Endothelial cell of hepatic sinusoid (primary cell): ENCODE results near the gene PREX1.

ENCODE experiments used
- in situ Hi-C: cut with HindIII; loops from 2 replicates; pipeline ENCODE4 v1.10.0; 2017; ENCODE audit warnings: low sequenced_read_pairs

Gene PREX1

DNA sequence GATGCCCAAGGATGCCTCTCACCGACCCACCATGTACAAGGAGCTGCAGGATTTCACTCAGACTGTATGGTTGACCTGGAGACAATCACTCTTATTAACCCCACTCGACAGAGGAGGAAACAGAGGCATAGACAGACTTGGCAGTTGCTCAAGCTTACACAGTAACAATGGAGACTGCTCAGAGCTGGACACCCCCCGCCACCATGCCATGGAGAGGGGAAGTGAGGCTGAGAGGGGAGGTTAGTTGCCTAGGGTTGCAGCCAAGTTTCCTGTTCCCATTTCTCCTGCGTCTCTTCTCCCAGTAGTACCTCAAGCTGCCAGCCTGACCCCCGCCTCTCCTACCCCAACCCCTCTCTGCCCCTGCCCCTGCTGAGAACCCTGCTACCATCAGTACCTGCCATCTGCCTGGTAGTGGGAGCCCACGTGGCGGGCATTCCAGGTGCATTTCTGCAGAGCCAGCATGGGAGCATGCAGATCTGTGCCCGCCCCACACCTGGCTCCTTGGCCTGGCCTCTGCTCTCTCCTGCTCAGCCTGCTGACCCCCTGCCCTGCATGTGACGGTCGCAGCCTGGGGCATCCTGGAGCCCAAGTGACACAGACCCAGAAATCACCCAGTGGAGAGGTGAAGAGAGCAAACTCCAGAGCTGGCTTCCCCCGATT lies 157.7 kb downstream of the PREX1 start:
- in situ Hi-C loops = loop anchor here (5.0 kb wide), 1 partner anchor 237 kb away; no protein-coding TSS in a partner anchor

DNA sequence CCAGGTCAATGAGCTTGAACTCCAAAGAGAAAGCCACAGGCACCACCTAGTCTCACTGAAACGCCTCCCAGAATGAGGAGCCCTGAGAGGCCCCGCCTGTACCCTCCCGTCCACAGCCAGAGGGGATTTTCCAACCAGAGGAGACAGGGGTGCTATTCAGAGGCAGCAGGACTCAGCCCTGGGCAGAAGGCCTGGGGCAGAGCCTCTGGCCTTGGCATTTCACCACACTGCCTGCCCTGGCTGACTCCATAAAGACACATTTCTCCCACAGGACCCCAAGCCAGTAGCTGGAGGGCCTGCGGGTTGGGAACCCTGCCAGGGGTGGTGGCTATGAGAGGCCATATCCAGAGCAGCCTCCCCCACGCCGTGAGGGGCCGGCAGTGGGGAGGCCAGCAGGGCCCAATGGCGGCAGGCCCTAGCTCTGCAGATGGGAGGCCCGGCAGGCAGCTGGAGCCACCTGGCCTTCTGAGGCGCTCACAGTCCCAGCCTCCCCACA lies 159.3 kb downstream of the PREX1 start:
- in situ Hi-C loops = no loop called here

DNA sequence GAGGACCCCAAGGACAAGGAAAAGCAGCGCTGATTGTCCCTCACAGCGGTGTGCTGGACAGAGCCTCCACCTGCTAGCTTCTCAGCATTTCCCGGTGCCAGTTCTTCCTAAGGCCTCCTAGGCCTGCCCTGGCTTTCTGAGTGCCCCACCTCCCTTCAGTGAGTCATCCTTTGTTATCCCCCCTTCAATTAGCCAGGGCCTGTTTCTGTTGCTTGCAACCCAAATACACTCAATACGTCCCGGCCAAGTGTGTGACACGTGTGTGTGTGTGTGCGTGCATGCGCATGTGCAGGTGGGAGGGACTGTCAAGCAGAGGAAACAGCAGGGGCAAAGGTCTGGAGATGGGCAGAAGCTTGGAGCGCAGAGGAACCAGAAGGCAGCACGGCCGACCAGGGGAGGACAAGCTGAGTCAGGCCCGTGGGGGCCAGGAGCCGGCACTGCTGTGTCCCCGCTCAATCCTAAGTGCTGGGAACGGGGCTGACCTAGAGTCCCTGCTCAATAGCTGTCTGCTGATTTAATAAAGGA lies 159.8 kb downstream of the PREX1 start:
- in situ Hi-C loops = no loop called here

GRCh38 chr20:48667481-48667880 lies 160.3 kb downstream of the PREX1 start:
- in situ Hi-C loops = no loop called here

DNA sequence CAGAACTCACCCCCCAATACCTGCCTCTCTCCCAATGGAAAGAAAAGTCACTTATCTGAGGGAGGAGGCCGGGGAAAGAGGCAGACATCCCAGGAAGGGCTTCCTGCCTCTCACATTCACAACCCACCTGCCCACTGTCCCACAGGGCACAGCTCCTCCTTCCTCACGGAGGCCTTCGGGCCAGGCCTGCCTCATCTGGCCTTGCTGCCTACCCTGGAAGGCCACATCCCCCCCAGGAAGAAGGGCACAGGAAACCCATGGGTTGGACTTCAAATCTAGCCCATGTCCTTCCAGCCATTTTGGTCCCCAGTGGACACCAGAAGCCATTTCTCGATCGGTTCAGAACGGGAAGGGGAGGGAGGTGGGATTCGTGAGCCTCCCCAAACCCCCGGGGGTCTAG lies 162.0 kb downstream of the PREX1 start:
- in situ Hi-C loops = no loop called here

- in situ Hi-C loops = no loop called here
Observed at GRCh38 chr20:48662711-48663110, 165.1 kb downstream of the PREX1 start.

DNA sequence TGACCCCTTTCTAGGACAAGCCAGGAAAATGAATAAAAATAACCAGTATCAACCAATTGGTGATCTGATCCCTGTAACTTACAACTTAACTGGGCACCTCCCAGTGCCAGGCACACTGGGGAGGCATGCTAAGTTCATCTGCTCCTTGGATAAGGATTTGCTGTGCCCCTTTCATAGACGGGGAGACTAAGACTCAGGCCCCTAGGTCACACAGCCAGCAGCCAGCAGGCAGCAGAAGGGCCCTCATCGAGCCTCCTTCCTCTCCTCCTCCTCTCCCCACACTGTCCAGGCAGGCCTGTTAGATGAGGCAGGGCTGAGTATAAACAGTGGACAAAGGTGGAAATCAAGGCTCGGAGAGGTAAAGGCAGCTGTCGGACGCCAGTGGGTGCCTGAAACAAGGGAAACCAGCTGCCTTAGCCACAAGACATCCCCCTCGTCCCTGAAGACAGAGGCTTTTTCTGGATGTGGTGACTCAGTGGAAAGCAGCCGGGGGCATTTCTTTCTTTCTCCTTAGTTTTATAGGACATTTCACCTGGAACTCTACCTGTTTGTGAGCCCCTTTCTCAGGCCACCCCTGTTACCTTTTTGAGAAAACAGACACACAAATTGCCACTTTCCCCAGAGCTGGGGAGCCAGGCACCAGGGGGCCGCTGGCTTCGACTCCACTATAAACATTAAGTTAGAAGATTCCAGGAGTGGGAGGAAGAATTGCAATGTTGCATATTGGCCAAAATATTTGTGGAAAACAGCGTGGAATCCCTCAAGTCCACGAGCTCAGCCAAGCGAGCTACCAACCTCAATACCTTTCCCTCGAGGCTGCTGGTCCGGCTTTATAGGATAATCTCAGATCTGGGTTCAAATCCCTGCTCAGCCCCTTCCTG lies 166.0 kb downstream of the PREX1 start:
- in situ Hi-C loops = no loop called here

- in situ Hi-C loops = no loop called here
Observed at GRCh38 chr20:48660788-48661187, 167.0 kb downstream of the PREX1 start.

DNA sequence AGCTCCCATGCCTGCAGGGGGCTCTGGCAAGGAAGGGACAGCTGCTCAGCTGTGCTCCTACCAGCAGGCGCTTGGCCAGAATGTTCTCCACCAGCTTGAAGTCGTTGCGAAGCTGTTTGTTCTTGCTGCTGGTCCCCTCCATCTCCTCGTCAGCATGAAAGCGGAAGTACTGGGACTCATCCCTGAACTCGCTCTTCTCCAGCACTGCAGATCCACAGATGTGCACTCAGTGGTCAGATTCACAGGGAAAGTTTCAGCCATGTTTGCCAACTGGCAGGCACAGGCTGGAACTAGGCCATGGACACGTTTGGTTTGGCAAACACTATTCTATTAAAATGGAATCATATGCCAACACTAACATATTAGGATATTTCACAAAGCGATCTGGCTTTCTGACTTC lies 167.9 kb downstream of the PREX1 start:
- in situ Hi-C loops = no loop called here

GRCh38 chr20:48658505-48658904 lies 169.3 kb downstream of the PREX1 start:
- in situ Hi-C loops = no loop called here

DNA sequence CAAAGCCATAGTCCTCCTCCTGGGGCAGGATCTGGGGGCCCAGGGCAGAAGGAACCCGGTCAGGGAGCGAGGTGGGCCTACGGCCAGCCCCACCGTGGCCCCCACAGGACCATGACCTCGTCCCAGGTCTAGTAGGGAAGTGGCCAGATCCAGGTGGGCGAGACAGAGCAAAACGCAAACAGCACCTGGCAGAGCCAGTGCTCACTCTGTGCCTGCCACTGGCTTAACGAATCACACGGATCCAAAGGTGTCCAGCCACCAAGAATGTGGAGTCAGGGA lies 169.7 kb downstream of the PREX1 start:
- in situ Hi-C loops = no loop called here

DNA sequence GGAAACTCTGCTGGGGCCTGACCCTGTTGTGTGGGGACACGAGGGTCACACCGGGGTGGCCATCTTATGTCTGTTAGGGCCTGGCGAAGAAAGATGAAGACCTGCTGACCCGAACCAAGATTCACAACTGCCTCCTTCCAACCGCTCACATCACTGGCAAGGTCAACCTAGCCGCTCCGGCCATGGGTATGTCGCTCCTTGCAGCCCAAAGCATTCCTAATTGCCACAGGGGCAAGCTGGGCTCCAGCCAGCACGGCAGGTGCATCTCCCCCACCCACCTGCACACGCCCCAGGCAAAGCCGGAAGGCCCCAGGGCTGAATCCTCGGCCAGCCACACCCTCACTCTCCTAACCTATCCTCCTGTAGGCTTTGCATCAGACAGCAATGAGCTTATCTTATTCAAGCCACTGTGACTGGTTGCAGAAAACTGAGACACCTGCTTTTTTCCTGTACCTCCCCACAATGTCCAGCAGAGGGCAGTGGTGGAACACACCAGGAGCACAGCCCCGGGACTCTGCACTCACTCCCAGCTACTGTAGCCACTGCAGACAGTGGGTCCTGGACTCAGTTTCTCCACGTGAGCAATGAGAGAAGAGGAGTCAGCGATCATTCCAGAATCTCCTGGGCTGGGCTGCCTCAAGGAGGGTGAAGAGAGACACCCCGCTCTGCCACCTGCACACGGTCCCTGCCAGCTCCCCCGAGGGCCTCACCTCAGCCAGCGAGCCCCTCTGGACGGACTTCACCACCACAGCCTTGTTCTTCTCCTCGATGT lies 170.2 kb downstream of the PREX1 start:
- in situ Hi-C loops = no loop called here

GRCh38 chr20:48656661-48657211 lies 171.1 kb downstream of the PREX1 start:
- in situ Hi-C loops = no loop called here

DNA sequence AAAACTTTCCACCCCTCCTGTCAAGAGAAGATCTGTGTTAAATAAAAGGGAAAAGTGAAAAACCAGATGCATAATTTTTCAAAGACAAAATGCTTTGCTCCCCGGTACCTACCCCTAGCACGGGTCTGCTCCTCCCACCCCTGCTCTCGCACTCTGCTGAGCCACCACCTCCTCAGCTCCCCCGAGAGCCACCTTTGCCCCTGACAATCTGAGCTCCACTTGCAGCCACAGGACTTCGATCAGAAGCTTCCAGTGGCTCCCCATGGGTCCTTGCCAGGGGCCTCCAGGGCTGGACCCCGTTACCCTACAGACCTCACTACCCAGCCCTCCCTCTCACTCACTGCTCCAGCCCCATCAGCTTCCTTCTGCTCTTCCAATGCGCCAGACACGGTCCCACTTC lies 171.7 kb downstream of the PREX1 start:
- in situ Hi-C loops = no loop called here

DNA sequence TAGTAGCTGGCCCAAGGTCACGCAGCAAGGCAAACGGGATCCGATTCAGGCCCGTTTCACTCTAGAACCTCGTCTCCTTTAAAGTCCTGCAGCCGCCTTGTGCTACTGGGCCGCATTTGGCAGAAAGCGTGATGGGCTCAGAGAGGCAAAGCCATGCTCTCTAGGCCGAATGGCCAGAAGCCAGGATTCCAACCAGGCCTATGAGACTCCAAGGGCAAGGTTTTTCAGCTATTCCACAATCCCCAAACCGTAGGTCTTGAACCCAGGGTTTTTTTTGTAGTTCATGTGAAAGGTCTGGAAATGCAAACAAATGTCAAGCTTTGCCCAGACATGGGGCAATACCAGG lies 174.1 kb downstream of the PREX1 start:
- in situ Hi-C loops = no loop called here

- in situ Hi-C loops = no loop called here
Observed at GRCh38 chr20:48652961-48653705, 174.7 kb downstream of the PREX1 start.

GRCh38 chr20:48651960-48652359 lies 175.8 kb downstream of the PREX1 start:
- in situ Hi-C loops = no loop called here

- in situ Hi-C loops = no loop called here
Observed at GRCh38 chr20:48651271-48651670, 176.5 kb downstream of the PREX1 start.

DNA sequence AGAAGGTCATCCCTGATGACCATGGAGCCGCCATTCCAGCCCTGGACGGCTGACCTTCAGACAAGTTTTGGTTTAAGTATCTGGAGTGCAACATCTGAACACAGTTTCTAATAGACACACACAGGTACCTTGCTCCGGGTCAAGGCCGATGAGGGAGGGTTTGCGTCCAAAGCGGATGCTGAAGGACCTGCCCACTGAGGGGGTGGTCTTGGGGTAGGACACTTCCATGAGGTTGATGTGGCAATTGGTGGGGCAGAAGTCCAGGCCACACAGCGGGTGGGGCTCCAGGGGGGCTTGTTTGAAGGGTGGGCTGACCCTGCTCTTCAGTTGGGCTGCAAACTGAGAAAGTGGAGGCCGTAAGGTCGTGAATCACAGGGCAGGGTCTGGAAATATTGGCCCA lies 177.9 kb downstream of the PREX1 start:
- in situ Hi-C loops = no loop called here

- in situ Hi-C loops = no loop called here
Observed at GRCh38 chr20:48649104-48649626, 178.6 kb downstream of the PREX1 start.
